KBM-7 (cell line): Measurements from ENCODE around the gene APC2.
"Not testable (repeated sequence)": the region's sequence is repeated elsewhere in the genome, so short reads cannot be mapped to it uniquely, and the experiment has no call there.

Experiments used
- DNase-seq: peaks from one replicate; pipeline ENCODE4 v3.0.0-alpha.2; 2015
- in situ Hi-C: fragments of 300-500 bp; cut with MboI; formaldehyde crosslinking; loops from 2 replicates; pipeline ENCODE4 v1.14.3; 2020; ENCODE audit warnings: low sequenced_read_pairs, low pct_unique_long_range_greater_than_20kb, mixed read lengths

APC2 gene

GRCh38 chr19:1518471-1518870, 68.5 kb downstream of the APC2 start:
- in situ Hi-C loops: no loop called here
- no peak for DNase-seq

GRCh38 chr19:1519802-1520201, 69.9 kb downstream of the APC2 start:
- in situ Hi-C loops, DNase-seq: not testable (repeated sequence)

- no peak for DNase-seq
- in situ Hi-C loops: no loop called here
Observed at GRCh38 chr19:1520203-1520780, 70.4 kb downstream of the APC2 start.

GRCh38 chr19:1521636-1522035, 71.7 kb downstream of the APC2 start:
- no peak for DNase-seq
- in situ Hi-C loops: no loop called here

GRCh38 chr19:1522061-1522460, 72.1 kb downstream of the APC2 start:
- in situ Hi-C loops: no loop called here
- no peak for DNase-seq

- in situ Hi-C loops: no loop called here
- DNase-seq: no peak
Observed at GRCh38 chr19:1522838-1523237, 72.9 kb downstream of the APC2 start.
